Frontal cortex (tissue), 4 donors: Measurements from ENCODE around the gene PFDN2. TPM values are rescaled to one million over a fixed set of nuclear protein-coding genes. Genes with fewer than 3 reads are reported as not detected.
"Not testable (repeated sequence)": the region's sequence is repeated elsewhere in the genome, so short reads cannot be mapped to it uniquely, and the experiment has no call there.

Source experiments
- DNase-seq, 2 donors: peaks; one replicate each; pipeline ENCODE4 v3.0.0; 2012; ENCODE audit warnings: low spot score in 2 of 2
- FAIRE-seq: peaks from 2 replicates; lab custom pipeline; 2012; peaks lifted over from hg19 to GRCh38; lab: Jason Lieb, UNC
- total RNA-seq: library from RNA; depleted of rRNA; stranded (reverse); fragments of >200 nt; gene quantifications from one replicate; pipeline ENCODE4 v1.2.3, GENCODE V29; 2014
- donor health status: control.
- donor health status: control.
- donor health status: control.

Gene PFDN2
- total RNA-seq, 1 donor from 2014 or later, result 53.8 TPM

DNA sequence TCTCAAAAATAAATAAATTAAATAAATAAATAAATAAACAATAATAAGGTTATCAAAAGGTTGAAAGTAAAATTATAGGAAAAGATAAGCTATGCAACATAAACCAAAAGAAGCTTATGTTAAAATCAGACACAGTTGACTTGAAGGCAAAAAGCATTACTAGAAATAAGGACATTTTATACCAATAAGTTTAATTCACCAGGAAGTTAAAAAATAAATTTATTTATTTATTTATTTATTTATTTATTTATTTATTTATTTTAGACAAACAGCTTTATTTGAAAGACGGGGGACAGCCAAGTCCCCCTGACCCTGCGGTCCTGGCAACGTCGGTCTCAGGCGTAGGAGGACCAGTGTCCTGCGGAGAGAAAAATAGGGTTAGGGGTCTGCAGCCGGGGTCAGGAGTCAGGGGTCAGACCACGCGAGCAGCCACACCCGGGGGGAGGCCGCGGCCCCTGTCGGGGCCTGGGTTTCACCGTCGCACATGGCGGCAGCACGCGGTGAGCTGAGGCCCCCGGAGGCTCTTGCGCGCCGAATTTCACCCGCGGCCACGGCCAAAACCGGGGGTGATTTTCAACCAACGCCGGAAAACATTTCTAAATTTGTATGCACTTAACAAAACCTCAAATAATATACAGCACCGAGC is 23.0 kb upstream of the PFDN2 start:
- FAIRE-seq (no peak), DNase-seq (no peak)

DNA sequence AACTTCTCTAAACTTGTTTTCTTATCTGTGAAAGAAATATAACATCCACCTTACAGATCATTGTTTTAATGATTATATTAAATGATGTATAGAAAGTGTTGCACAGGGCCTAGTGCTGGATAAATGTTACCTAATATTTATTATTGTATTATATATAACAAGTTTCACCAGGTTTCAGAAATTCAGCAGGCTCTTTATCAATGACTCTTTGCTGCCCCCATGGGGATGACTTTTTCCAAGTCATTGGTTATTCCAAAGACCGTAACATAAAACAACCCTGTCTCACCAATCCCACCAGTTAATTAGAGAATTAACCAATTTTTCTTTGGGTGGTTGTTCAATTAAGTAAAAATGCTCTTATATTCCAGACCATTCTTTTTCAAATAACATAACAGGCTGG is 21.9 kb upstream of the PFDN2 start:
- no peak for DNase-seq
- no peak for FAIRE-seq

DNA sequence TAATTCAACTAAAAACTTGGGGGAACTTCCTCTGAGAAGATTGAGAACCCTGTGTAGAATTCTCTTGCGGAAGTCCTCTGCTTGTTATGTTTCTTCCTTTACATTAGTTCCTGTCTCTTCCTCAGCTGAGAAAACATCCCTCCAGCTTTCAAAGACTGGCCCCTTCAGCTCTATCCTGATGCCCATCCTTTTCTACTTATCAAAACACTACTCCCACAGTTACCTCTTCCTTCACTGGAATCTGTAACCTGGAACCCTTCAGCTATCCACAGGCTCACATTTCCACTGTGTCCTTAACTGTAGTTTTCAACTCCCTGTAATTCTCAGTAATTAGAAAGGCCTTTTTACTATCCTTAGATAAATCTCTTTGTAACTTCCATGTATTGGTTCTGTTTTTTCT is 20.6 kb upstream of the PFDN2 start:
- FAIRE-seq (no peak), DNase-seq (no peak)

DNA sequence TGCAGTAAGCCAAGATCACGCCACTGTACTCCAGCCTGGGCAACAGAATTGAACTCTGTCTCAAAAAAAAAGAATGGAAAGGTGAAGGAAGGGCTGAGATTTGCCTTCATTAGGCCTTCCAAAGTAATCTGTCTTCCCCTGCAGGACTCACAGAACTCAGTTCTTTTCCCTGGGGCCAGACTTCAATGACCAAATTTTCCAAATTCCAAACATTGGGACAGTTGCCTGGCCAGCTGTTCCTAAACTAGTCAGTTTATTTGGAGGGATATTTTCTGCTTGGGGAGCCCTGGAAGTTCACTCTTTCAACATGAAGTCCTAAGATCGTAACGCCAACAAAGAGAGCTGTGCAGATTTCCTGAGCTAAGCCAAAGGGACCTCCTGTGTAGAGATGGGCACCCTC is 20.0 kb upstream of the PFDN2 start:
- FAIRE-seq (no peak), DNase-seq (no peak)

DNA sequence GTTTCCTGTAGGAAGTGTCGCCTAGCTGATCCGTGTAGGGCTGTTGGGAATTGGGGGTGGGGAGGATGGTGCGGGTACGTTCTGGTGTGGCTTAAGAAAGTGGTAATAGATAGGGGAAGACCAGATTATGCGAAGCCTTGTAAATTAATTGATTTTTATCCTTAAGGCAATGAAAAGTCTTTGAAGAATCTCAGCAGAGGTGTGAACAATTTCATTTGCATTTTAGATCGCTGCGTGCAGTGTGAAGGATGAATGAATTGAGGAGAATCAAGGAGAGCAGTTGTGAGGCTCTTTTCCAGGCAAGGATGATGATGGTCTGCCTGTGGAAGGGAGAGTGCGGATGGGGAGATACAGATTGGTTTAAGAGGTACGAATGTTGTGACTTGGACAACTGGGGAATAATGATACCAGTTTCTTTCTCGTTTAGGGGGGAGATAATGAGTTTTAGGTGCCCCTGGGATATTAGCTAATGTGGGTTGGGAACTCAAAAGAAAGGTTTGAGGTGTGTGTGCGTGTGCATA is 15.4 kb upstream of the PFDN2 start:
- FAIRE-seq, result no peak

DNA sequence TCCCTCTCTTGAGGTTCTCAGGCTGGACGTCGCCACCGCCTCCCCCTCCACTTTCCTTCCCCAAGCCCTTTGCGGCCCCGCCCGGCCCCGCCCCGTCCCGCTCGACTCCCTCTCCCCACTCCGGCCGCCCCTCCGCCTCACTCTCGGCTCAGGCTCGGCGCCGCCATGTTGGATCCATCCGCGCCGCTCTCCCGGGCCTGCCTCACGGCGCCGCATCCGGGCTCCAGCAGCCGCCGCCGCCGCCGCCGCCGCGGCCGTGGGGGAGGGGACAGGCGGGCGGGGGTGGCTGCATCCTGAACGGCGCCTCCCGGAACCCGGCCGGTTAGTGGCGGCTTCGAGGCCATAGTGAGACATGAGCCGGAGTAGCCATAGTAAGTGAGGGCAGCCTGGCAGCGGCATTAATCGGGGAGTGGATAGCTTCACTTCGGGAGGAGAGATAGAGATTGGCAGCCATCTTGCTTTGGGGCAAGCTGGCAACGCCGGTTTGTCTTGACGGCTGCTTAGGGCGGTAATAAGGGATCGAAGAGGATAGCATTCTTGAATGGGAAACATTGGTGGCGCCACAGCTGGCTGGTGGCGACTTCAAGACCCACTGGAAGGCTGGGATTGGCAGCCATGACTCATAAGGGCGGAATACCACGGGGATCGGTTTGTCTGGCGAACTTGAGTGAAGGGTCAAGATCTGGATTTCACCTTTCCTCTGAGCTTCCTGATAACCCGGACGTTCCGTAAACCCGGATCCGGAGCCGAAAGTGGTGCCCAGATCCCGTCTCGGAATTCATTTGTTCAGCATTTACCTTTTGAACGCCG is 14.8 kb upstream of the PFDN2 start, which contains the start of gene DEDD:
Gene DEDD (minus strand): TSS at position 258 of the 810 bp plus-strand sequence. CDS start 8,205 bp downstream, outside the sequence.
- FAIRE-seq, result no peak

More for the DNA sequence above, 15.4 kb upstream of the PFDN2 start:
- DNase-seq, result no peak

DNA sequence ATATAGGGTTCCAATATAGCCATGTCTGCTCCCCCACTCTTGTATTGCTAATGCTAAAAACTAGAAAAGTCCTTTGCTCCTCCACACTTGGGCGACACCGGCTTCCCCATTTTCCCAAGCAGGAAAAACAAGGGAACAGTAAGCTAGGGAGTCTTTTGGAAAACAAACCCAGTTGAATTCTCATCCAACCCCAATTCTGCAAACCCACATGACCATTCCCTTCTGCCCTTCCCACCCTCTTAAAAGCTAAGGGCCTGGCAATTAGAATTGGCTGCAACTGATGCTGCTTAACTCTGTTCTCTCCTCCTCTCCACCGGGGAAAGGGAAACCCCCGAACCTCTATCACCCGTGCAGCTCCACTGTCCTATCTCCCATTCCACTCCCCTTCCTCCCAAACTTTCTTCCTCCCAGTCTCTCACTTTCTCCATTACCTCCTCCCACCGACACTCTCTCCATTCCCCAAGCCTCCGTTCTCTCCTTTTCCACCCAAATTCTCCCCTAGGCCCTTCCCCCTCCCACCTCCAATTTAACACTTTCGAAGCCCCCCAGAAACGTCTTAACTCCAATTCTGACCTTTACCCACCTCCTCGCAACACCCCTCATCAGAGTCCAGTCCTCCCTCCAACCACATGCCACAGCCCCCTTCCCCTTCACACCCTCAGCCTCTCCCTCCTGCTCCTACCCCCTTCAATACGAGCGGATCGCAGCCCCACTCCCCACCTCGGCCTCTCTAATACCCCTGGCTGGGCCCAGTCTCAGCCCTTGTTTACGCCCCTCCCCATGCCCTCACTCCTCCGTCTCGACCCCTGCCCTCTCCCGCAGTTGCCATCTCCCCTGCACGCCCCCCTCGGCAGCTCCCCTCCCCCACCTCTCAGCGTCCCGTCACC is 13.9 kb upstream of the PFDN2 start:
- peak; percentile 32 to 49 for DNase-seq
- no peak for FAIRE-seq

More for the DNA sequence above, 14.8 kb upstream of the PFDN2 start, which contains the start of gene DEDD:
- DNase-seq, result peak; percentile 91 to 95

DNA sequence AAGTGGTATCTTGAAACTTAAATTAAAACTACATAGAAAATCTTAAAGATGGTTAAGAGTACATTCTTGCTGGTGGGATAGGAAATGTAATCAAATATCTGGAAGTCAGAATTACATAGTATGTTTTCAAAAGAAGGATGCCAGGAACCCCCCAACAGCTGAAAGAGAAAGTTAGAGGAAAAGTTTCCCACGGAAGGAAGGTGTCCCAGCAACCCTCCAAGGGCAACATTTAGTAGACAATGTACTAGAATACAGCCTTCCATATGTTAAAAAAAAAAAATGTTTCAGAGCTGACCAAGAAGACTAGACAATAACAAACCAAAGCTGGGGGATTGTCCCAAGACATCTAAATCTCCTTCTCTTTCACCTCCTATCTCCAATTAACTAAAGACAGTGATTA is 12.4 kb upstream of the PFDN2 start:
- DNase-seq (no peak), FAIRE-seq (no peak)

DNA sequence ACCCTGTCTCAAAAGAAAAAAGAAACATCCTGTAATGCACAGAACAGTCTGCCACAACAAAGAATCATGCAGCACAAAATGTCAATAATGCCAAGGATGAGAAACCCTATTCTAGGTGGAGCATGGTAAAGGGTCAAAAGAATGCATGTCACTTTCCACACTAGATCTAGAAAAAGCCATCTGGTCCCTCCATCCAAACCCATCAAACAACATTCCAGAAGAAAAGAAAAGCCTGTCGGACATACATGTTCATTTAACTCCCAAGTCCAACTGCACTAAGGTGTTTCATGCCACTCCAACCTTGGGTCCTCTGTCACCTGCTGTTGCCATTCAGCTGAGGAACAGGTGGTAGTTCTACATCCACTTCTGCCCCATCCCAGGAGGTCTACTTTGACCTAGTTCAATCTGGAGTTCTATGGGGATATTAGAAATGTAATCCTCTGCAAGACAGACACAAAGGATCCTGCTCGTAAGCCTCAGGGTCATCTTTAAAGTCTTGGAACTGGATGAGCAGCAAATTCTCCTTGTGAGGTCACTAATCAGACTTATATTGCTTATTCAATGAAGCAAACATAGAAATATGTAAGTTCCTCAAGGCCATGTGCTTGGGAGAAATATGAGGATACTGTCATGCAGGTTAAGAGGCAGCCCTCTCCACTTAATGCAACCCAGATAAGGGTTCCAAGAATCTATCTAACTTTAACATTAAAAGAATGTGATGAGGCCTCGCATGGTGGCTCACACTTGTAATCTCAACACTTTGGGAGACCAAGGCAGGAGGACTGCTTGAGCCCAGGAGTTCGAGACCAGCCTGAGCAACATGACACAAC is 11.0 kb upstream of the PFDN2 start:
- DNase-seq (no peak), FAIRE-seq (no peak)

DNA sequence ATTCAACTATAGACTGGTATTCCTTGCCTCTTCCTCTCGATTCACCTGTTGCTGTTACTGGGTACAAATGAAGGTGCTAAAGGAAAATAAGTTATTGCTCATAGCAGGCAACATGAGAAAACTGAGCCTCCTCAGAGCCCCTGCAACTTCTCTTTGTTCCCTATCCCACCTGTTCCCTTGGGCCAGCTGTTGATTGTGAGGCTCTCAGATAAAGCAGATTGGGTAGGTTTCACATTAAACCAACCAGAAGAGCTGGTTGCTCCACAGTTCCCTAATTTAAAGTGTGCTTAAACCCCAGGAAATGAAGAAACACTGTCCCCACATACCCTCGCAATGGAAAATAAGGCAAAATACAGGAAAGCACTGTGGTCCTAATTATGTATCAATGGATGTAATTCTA is 9.8 kb upstream of the PFDN2 start:
- DNase-seq (no peak), FAIRE-seq (no peak)

DNA sequence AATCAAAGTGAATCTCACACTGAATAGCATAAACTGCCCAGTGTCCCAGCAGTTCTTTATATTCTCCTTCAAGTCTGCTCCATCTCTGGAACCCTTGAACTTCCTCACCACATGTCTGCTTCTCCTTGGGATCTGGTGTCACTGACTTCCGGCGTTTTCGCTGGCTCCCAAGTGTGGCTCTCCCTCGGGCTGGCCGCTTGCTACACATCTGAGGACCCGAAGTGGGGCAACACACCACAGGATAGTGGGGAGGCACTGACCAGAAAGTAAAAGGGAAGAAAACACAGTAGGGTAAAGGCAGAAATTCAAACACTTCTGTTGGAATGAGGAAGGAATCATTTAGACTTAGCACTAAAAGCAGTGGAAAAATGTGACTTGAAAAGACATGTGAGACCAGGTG is 5.1 kb upstream of the PFDN2 start:
- DNase-seq, result no peak
- no peak for FAIRE-seq

DNA sequence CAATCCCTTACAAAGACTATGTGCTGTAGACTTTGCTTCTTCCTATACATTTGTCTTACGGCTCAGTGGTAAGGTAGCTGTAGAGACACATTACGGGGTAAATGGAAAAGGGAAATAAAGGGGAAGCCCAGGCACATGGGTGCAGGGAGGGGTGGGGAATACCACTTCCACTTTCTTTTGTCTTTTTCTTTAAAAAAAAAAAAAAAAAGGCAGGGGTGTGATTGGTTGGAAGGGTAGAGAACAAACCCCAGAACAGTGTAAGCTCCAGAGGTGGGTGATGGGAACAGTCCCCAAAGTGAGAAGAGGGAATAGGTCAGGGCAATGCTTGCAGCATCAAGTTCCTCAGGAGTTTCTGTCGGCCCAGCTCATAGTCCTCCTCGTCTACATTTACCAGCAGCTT is 4.0 kb upstream of the PFDN2 start:
- FAIRE-seq (no peak), DNase-seq (no peak)

DNA sequence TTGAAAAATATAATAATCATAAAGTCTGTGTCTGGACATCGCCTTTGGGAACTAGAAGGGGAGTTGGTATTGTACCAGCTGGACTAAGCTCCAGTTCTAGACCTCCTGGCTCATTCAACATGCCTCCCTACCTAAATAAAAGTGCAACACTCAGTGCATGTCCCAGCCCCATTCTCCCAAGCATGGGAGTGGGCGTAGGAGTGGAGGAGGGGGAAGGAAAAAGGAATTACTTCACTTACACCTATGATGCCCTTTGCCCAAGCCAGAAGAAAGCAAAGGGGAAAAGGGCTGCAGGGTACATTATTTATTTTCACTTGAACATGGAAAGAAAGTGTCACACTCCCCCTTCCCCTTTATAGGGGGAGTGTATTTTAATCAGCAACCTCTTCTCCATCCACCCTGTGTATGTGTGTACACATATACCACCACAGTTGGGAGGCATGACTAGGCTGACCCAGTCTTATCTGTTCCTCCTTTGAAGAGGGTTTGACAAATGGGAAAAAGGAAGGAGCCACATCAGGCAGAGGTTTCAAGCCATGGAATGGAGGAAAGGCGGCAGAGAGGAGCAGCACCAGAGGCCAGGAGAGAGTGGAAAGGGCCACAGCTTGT is 3.3 kb upstream of the PFDN2 start:
- DNase-seq, result no peak
- no peak for FAIRE-seq

DNA sequence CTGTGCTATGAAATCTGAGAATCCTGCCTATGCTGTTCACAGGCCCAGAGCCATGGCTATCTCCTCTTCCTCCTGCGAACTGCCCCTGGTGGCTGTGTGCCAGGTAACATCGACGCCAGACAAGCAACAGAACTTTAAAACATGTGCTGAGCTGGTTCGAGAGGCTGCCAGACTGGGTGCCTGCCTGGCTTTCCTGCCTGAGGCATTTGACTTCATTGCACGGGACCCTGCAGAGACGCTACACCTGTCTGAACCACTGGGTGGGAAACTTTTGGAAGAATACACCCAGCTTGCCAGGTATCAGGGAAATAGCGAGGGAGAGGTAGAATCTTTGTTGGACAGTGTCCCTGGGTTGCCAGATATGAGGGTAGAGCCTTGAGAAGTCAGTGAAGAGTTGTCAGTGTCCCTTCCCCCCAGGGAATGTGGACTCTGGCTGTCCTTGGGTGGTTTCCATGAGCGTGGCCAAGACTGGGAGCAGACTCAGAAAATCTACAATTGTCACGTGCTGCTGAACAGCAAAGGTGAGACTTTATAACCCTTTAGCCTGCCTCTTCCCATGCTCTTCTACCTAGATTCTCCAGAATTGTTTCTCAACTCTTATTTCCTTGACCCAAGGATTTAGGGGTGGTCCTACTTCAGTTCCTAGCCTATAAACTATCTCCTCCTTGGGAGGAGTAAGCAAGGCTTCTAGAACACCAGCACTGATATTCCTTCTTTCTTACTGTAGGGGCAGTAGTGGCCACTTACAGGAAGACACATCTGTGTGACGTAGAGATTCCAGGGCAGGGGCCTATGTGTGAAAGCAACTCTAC is 1.5 kb upstream of the PFDN2 start:
- no peak for FAIRE-seq
- peak in 1 of 2 donors; percentile 52 for DNase-seq

DNA sequence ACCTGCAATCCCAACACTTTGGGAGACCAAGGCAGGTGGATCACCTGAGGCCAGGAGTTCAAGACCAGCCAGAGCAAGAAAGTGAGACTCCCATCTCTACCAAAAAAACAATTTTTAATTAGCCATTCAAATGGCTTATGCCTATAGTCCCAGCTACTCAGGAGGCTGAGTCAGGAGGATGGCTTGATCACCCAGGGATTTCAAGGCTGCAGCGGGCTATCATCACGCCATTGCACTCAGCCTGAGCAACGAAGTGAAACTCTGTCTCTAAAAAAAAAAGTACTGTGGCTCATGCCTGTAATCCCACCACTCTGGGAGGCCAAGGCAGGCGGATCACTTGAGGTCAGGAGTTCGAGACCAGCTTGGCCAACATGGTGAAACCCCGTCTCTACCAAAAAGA is 1.9 kb downstream of the PFDN2 start:
- not testable (repeated sequence) for FAIRE-seq

DNA sequence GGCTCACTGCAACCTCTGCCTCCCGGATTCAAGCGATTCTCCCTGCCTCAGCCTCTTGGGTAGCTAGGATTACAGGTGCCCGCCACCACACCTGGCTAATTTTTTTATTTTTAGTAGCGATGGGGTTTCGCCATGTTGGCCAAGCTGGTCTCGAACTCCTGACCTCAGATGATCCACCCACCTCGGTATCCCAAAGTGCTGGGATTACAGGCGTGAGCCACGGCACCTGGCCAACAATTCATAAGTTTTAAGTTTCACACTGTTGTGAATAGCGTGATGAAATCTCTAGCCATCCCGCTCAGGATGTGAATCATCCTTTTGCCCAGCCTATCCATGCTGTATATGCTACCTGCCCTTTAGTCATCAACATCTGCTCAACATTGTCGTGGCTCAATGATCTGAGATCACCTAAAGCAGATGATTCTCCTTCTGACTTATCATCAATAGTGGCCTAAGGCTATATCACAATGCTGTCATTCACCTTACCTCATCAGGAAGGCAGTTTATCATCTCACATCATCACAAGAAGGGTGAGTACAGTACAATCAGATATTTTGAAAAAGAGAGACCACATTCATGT is 2.6 kb downstream of the PFDN2 start:
- no peak for DNase-seq
- no peak for FAIRE-seq

More for the DNA sequence above, 1.9 kb downstream of the PFDN2 start:
- DNase-seq, result not testable (repeated sequence)

DNA sequence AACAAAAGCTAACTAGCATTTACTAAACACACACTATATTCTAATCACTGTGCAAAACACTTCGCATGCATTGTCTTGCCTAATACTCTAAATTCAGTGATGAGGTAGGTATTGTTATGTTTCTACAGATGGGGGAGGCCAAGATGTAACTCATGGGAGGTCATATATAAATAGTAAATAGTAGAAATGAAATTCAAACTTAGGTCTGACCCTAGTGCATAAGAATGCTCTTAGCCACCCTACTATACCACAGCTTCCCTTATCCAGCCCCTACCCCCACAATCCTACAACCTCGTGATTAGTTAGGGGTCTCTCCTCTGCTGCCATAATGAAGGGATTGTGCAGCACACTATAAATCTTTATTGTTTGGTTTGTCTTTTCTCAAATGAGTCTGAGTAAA is 3.3 kb downstream of the PFDN2 start:
- no peak for FAIRE-seq

DNA sequence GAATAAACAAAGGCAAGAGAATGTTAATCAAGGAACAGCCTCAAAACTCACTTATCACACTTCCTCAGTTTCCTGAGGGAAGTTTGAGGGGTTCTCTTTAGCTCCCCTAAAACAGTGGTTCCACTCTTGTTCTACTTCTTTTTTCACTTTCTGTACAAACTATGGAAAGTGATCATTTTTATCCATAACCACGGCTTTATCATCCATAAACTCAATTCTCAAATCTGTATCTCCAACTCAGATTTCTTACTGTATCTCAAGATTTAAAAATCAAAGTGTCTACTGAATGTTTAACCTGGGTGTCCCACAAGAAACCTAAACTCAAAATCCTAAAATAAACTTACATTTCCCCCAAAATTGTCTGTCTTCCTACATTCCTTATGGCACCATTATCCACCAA is 3.9 kb downstream of the PFDN2 start:
- DNase-seq, result no peak

More for the DNA sequence above, 3.3 kb downstream of the PFDN2 start:
- no peak for DNase-seq

More for the DNA sequence above, 3.9 kb downstream of the PFDN2 start:
- FAIRE-seq, result no peak
